H9 (cell line): Measurements from ENCODE around the gene CYSTM1. TPM values are rescaled to one million over a fixed set of nuclear protein-coding genes. Genes with fewer than 3 reads are reported as not detected.

Experiments used
- DNase-seq: peaks from one replicate; pipeline ENCODE4 v3.0.0-alpha.2; 2017
- H2AFZ ChIP-seq: one replicate; pipeline ENCODE4 v1.6.1; 2013; ENCODE audit warnings: mild to moderate bottlenecking, low read length, control low read depth, moderate library complexity
- H2AK5ac ChIP-seq: 2 replicates; pipeline ENCODE4 v1.6.1; 2013; ENCODE audit warnings: low read length, control low read depth, mixed read lengths; ENCODE audit not compliant: insufficient read length
- H2BK120ac ChIP-seq: one replicate; pipeline ENCODE4 v1.6.1; 2013; ENCODE audit warnings: low read depth, mild to moderate bottlenecking, low read length, control low read depth, inconsistent platforms; ENCODE audit not compliant: poor library complexity, severe bottlenecking
- H2BK12ac ChIP-seq: 2 replicates; pipeline ENCODE4 v1.6.1; 2013; ENCODE audit warnings: low read length, control low read depth, mixed read lengths, low read depth; ENCODE audit not compliant: insufficient read length
- H2BK15ac ChIP-seq: 2 replicates; pipeline ENCODE4 v1.6.1; 2013; ENCODE audit warnings: low read depth, low read length, control low read depth
- H2BK20ac ChIP-seq: one replicate; pipeline ENCODE4 v1.6.1; 2013; ENCODE audit warnings: low read depth, mild to moderate bottlenecking, low read length, control low read depth, inconsistent platforms; ENCODE audit not compliant: poor library complexity, severe bottlenecking
- H2BK5ac ChIP-seq: 2 replicates; pipeline ENCODE4 v1.6.1; 2013; ENCODE audit warnings: low read length, control low read depth, mixed read lengths; ENCODE audit not compliant: insufficient read length
- H3K14ac ChIP-seq: 2 replicates; pipeline ENCODE4 v1.6.1; 2013; ENCODE audit warnings: low read length, control low read depth; ENCODE audit not compliant: insufficient read depth
- H3K18ac ChIP-seq: 2 replicates; pipeline ENCODE4 v1.6.1; 2013; ENCODE audit warnings: low read depth, mild to moderate bottlenecking, mixed read lengths, low read length, control low read depth; ENCODE audit not compliant: insufficient read length
- H3K23ac ChIP-seq: 2 replicates; pipeline ENCODE4 v1.6.1; 2013; ENCODE audit warnings: low read length, control low read depth, mixed read lengths, low read depth; ENCODE audit not compliant: insufficient read length
- H3K23me2 ChIP-seq: 2 replicates; pipeline ENCODE4 v1.6.1; 2013; ENCODE audit warnings: low read depth, mild to moderate bottlenecking, mixed read lengths, low read length, control low read depth; ENCODE audit not compliant: insufficient read length, poor library complexity, severe bottlenecking
- H3K27ac ChIP-seq: 2 replicates; pipeline ENCODE4 v1.5.1; 2013; ENCODE audit warnings: low read length, control low read depth, mixed read lengths, low read depth; ENCODE audit not compliant: insufficient read length
- H3K27me3 ChIP-seq: 2 replicates; pipeline ENCODE4 v1.6.1; 2013; ENCODE audit warnings: low read length, control low read depth, inconsistent platforms; ENCODE audit not compliant: insufficient read depth
- H3K4ac ChIP-seq: 2 replicates; pipeline ENCODE4 v1.6.1; 2013; ENCODE audit warnings: low read depth, mild to moderate bottlenecking, control low read depth, inconsistent platforms, low read length, moderate library complexity
- H3K4me1 ChIP-seq: 2 replicates; pipeline ENCODE4 v1.6.1; 2013; ENCODE audit warnings: low read length, control low read depth, inconsistent platforms; ENCODE audit not compliant: insufficient read depth
- H3K4me2 ChIP-seq: 2 replicates; pipeline ENCODE4 v1.6.1; 2013; ENCODE audit warnings: low read length, control low read depth, mixed read lengths; ENCODE audit not compliant: insufficient read length, insufficient read depth
- H3K56ac ChIP-seq: 2 replicates; pipeline ENCODE4 v1.6.1; 2013; ENCODE audit warnings: low read depth, mild to moderate bottlenecking, mixed read lengths, low read length, control low read depth; ENCODE audit not compliant: insufficient read length
- H3K79me1 ChIP-seq: 2 replicates; pipeline ENCODE4 v1.6.1; 2013; ENCODE audit warnings: low read depth, mild to moderate bottlenecking, moderate library complexity, low read length, control low read depth, inconsistent platforms; ENCODE audit not compliant: insufficient read depth, poor library complexity, severe bottlenecking
- H3K79me2 ChIP-seq: 2 replicates; pipeline ENCODE4 v1.6.1; 2013; ENCODE audit warnings: low read length, control low read depth, inconsistent platforms; ENCODE audit not compliant: insufficient read depth
- H3K9ac ChIP-seq: 2 replicates; pipeline ENCODE4 v1.6.1; 2013; ENCODE audit warnings: low read length, control low read depth, mixed read lengths; ENCODE audit not compliant: insufficient read length; ENCODE audit errors: extremely low read depth
- H3K9me3 ChIP-seq: one replicate; pipeline ENCODE4 v1.6.1; 2013; ENCODE audit warnings: low read depth, low read length, inconsistent platforms; ENCODE audit not compliant: control insufficient read depth
- H3T11ph ChIP-seq: one replicate; pipeline ENCODE4 v1.6.1; 2013; ENCODE audit warnings: mild to moderate bottlenecking, low read length, control low read depth, inconsistent platforms
- H4K20me1 ChIP-seq: one replicate; pipeline ENCODE4 v1.6.1; 2013; ENCODE audit not compliant: control insufficient read depth, insufficient read length, insufficient read depth
- H4K5ac ChIP-seq: 2 replicates; pipeline ENCODE4 v1.6.1; 2013; ENCODE audit warnings: low read depth, mild to moderate bottlenecking, mixed read lengths, low read length, control low read depth; ENCODE audit not compliant: insufficient read length
- H4K8ac ChIP-seq: replicated peaks from 2 replicates; pipeline ENCODE4 v1.6.1; 2013; ENCODE audit warnings: low read length, control low read depth, mixed read lengths, low read depth; ENCODE audit not compliant: insufficient read length
- H4K91ac ChIP-seq: 2 replicates; pipeline ENCODE4 v1.6.1; 2013; ENCODE audit warnings: low read depth, mild to moderate bottlenecking, moderate library complexity, mixed read lengths, low read length, control low read depth; ENCODE audit not compliant: insufficient read length
- H3K27ac Mint-ChIP-seq, 3 experiments: 2 replicates in 2 of 3; 3 replicates in 1 of 3; pipeline ENCODE4 v1.8.0; 2020 to 2021; ENCODE audit warnings: mixed read lengths in 3 of 3, mild to moderate bottlenecking in 1 of 3, moderate library complexity in 1 of 3
- H3K27me3 Mint-ChIP-seq: 2 replicates; pipeline ENCODE4 v1.8.0; 2021; ENCODE audit warnings: low read depth, mild to moderate bottlenecking, moderate library complexity, mixed read lengths
- H3K36me3 Mint-ChIP-seq, 3 experiments: 2 replicates in 2 of 3; 3 replicates in 1 of 3; pipeline ENCODE4 v1.8.0; 2020 to 2021; ENCODE audit warnings: low read depth in 3 of 3, mixed read lengths in 3 of 3; ENCODE audit not compliant: insufficient read depth in 1 of 3
- H3K4me1 Mint-ChIP-seq, 2 experiments: 2 replicates each; pipeline ENCODE4 v1.8.0; 2020; ENCODE audit warnings: mixed read lengths in 2 of 2
- H3K4me3 Mint-ChIP-seq, 2 experiments: 2 replicates in 1 of 2; 3 replicates in 1 of 2; pipeline ENCODE4 v1.8.0; 2020 to 2021; ENCODE audit warnings: mild to moderate bottlenecking in 2 of 2, mixed read lengths in 2 of 2, moderate library complexity in 1 of 2
- H3K9me3 Mint-ChIP-seq, 2 experiments: 2 replicates in 1 of 2; 3 replicates in 1 of 2; pipeline ENCODE4 v1.8.0; 2020; ENCODE audit warnings: mild to moderate bottlenecking in 2 of 2, mixed read lengths in 2 of 2, moderate library complexity in 1 of 2
- CTCF ChIP-seq: fragments of 200-600 bp; sonication (generic); conservative IDR thresholded peaks from 3 replicates; pipeline ENCODE4 v1.8.0; 2021; ENCODE audit warnings: antibody characterized with exemption, mild to moderate bottlenecking
- WGBS: extraction: QIAGEN DNeasy Blood & Tissue Kit; methylation state at CpG from one replicate; pipeline ENCODE4 v1.1.7; 2013; ENCODE audit warnings: missing lambda C conversion rate, low lambda C conversion rate, mixed read lengths; ENCODE audit not compliant: insufficient read length; ENCODE audit errors: extremely low coverage; 5-methylcytosine and 5-hydroxymethylcytosine counted together
- total RNA-seq: library from RNA; stranded (reverse); gene quantifications from 2 replicates; pipeline ENCODE4 v1.2.1, GENCODE V29; 2021

Gene CYSTM1
- total RNA-seq, 1 experiment from 2014 or later = 20.6 TPM

- Histone ChIP-seq H3K14ac (no peak overlapping the region), H3K23me2 (no peaks in the 10 kb centered on the region), H3K9ac (no peak overlapping the region), H3K4me2 (no peak overlapping the region), H3K9me3 (no peaks in the 10 kb centered on the region), H2BK5ac (no peak overlapping the region), H3T11ph (no peak overlapping the region), H4K8ac (no peak overlapping the region), H3K23ac (no peak overlapping the region), H2BK15ac (no peak overlapping the region), H3K79me1 (no peaks in the 10 kb centered on the region), H3K79me2 (no peaks in the 10 kb centered on the region), H2AFZ (no peak overlapping the region), H4K91ac (no peak overlapping the region), H3K18ac (no peak overlapping the region), H2BK12ac (no peak overlapping the region), H2BK20ac (no peak overlapping the region), H3K56ac (no peak overlapping the region), H2AK5ac (no peak overlapping the region), H4K20me1 (no peaks in the 10 kb centered on the region), H3K27me3 (no peaks in the 10 kb centered on the region), H3K27ac (no peak overlapping the region), H4K5ac (no peak overlapping the region), H3K4me1 (no peaks in the 10 kb centered on the region), H2BK120ac (no peak overlapping the region), H3K4ac (no peak overlapping the region)
- no peak for DNase-seq
- no peaks in the 10 kb centered on the region; a peak in 1 of 7 replicates for H3K36me3 Mint-ChIP-seq
- no peak overlapping the region for H3K27ac Mint-ChIP-seq
- no peaks in the 10 kb centered on the region for H3K9me3 Mint-ChIP-seq
- no peak for TF ChIP-seq CTCF
- no peak overlapping the region for H3K4me3 Mint-ChIP-seq
- H3K27me3 Mint-ChIP-seq = no peaks in the 10 kb centered on the region
- H3K4me1 Mint-ChIP-seq = peaks cover 2 to 3% of the 10 kb centered on the region in 2 experiments; a peak in 3 of 4 replicates
- no CpG with 5 or more reads among the region's 1 CpG for WGBS
Observed at GRCh38 chr5:140230373-140230772, 55.4 kb downstream of the CYSTM1 start.
